PC-3 (cell line): Measurements from ENCODE around the gene USP9X. TPM values are rescaled to one million over a fixed set of nuclear protein-coding genes. Genes with fewer than 3 reads are reported as not detected.

Source experiments
- ATAC-seq: fragments of 200-7000 bp; cut with Tn5 transposase; 2 replicates; pipeline ENCODE4 v1.9.1; 2020; ENCODE audit warnings: mild to moderate bottlenecking, moderate library complexity
- BruUV-seq: library from RNA; stranded (reverse); fragments of 400-500 nt; replicated peaks from 2 replicates; lab custom pipeline; 2021; lab: Mats Ljungman, UMichigan
- CTCF ChIA-PET: fragments of 300-600 bp; sonication (Branson Sonifier 250); formaldehyde crosslinking; loops from one replicate; lab custom pipeline; 2022; ENCODE audit warnings: antibody characterized with exemption; lab: Charles Lee
- POLR2A ChIA-PET: fragments of 300-600 bp; sonication (Branson Sonifier 250); formaldehyde crosslinking; loops from one replicate; lab custom pipeline; 2022; ENCODE audit warnings: antibody characterized with exemption; ENCODE audit not compliant: unreplicated experiment; lab: Charles Lee
- DNase-seq: peaks from one replicate; pipeline ENCODE4 v3.0.0-alpha.2; 2015
- H2AFZ ChIP-seq: fragments of 300-600 bp; sonication (generic); 2 replicates; pipeline ENCODE4 v1.6.0; 2016; ENCODE audit warnings: antibody characterized with exemption, low read length
- H3F3A ChIP-seq: fragments of 300-600 bp; sonication (generic); one replicate; pipeline ENCODE4 v1.6.0; 2017; ENCODE audit warnings: antibody characterized with exemption, low read length, control low read depth, mild to moderate bottlenecking; ENCODE audit not compliant: unreplicated experiment
- H3K27ac ChIP-seq: fragments of 300-600 bp; sonication (generic); 2 replicates; pipeline ENCODE4 v1.5.1; 2016; ENCODE audit warnings: mild to moderate bottlenecking, low read length
- H3K27me3 ChIP-seq: fragments of 300-600 bp; sonication (generic); 2 replicates; pipeline ENCODE4 v1.6.1; 2016; ENCODE audit warnings: low read length, mixed read lengths
- H3K36me3 ChIP-seq: fragments of 300-600 bp; sonication (generic); 2 replicates; pipeline ENCODE4 v1.6.1; 2016; ENCODE audit warnings: low read depth, mixed run types, low read length, mixed read lengths
- H3K4me1 ChIP-seq: fragments of 300-600 bp; sonication (generic); 2 replicates; pipeline ENCODE4 v1.5.1; 2016; ENCODE audit warnings: low read length; ENCODE audit not compliant: insufficient read depth
- H3K4me2 ChIP-seq: fragments of 300-600 bp; sonication (generic); 2 replicates; pipeline ENCODE4 v1.6.0; 2016; ENCODE audit warnings: low read length
- H3K4me3 ChIP-seq: fragments of 300-600 bp; sonication (generic); 2 replicates; pipeline ENCODE4 v1.5.1; 2016; ENCODE audit warnings: mild to moderate bottlenecking, low read length, mixed read lengths
- H3K79me2 ChIP-seq: fragments of 300-600 bp; sonication (generic); 2 replicates; pipeline ENCODE4 v1.6.1; 2017; ENCODE audit warnings: low read length, mixed read lengths
- H3K9ac ChIP-seq: fragments of 300-600 bp; sonication (generic); 2 replicates; pipeline ENCODE4 v1.6.0; 2016; ENCODE audit warnings: mild to moderate bottlenecking, low read length
- H3K9me2 ChIP-seq: fragments of 300-600 bp; sonication (generic); replicated peaks from 2 replicates; pipeline ENCODE4 v1.6.1; 2016; ENCODE audit warnings: mixed run types, low read length, mixed read lengths
- H3K9me3 ChIP-seq: fragments of 300-600 bp; sonication (generic); 2 replicates; pipeline ENCODE4 v1.6.1; 2016; ENCODE audit warnings: low read length, mixed read lengths
- H4K20me1 ChIP-seq: fragments of 300-600 bp; sonication (generic); 2 replicates; pipeline ENCODE4 v1.6.1; 2016; ENCODE audit warnings: low read length, mixed read lengths
- CTCF ChIP-seq: fragments of 300-600 bp; sonication (generic); conservative IDR thresholded peaks from 2 replicates; pipeline ENCODE4 v1.5.1; 2017; ENCODE audit warnings: antibody characterized with exemption, low read depth, mild to moderate bottlenecking, low read length
- EZH2 ChIP-seq: fragments of 300-600 bp; sonication (generic); IDR thresholded peaks from one replicate; pipeline ENCODE4 v1.6.1; 2017; ENCODE audit warnings: antibody characterized with exemption, mild to moderate bottlenecking, low read length; ENCODE audit not compliant: unreplicated experiment
- EZH2phosphoT487 ChIP-seq: fragments of 300-600 bp; sonication (generic); IDR thresholded peaks from 2 replicates; pipeline ENCODE4 v1.6.1; 2018; ENCODE audit warnings: mild to moderate bottlenecking, antibody characterized with exemption, low read length, borderline replicate concordance
- intact Hi-C: fragments of 100-400 bp; cut with micrococcal nuclease; formaldehyde crosslinking; loops from 2 replicates; pipeline ENCODE4 v1.9.0; 2023
- total RNA-seq: library from RNA; depleted of rRNA; stranded (reverse); fragments of >200 nt; gene quantifications from 2 replicates; pipeline ENCODE4 v1.2.3, GENCODE V29; 2014

Gene USP9X
- total RNA-seq, 1 experiment from 2014 or later = 63.5 TPM

- Histone ChIP-seq H3K27me3 (no peaks in the 10 kb centered on the region), H3K9me3 (no peaks in the 10 kb centered on the region), H3K4me2 (peak overlapping the region; percentile 96), H3K9ac (peak overlapping the region; percentile 41), H2AFZ (no peak overlapping the region), H3K27ac (peak overlapping the region; percentile 78), H3K9me2 (no peaks in the 10 kb centered on the region), H3K4me3 (peak overlapping the region; percentile 94), H3K4me1 (peaks cover 42% of the 10 kb centered on the region), H3K36me3 (0 out of 2 replicates have a peak, but pooled peaks cover 6% of the 10 kb centered on the region), H3K79me2 (peaks cover 100% of the 10 kb centered on the region), H3F3A (no peaks in the 10 kb centered on the region), H4K20me1 (peaks cover 66% of the 10 kb centered on the region)
- CTCF ChIA-PET = no interaction called here
- POLR2A ChIA-PET = interaction anchor here (0.6 kb wide), 1 partner anchor 1187 kb away, joined by 22 read pairs; no protein-coding TSS in a partner anchor
- intact Hi-C loops = no loop called here
- peak; percentile 49 for DNase-seq
- TF ChIP-seq EZH2phosphoT487 = no peak
- no peak for TF ChIP-seq EZH2
- no peak for TF ChIP-seq CTCF
- 0 out of 2 replicates have a peak, but pooled peaks have one; percentile 21 for ATAC-seq
- no TSS peak for BruUV-seq
These were observed 5.5 kb downstream of the USP9X start for GRCh38 chrX:41090568-41091238.

DNA sequence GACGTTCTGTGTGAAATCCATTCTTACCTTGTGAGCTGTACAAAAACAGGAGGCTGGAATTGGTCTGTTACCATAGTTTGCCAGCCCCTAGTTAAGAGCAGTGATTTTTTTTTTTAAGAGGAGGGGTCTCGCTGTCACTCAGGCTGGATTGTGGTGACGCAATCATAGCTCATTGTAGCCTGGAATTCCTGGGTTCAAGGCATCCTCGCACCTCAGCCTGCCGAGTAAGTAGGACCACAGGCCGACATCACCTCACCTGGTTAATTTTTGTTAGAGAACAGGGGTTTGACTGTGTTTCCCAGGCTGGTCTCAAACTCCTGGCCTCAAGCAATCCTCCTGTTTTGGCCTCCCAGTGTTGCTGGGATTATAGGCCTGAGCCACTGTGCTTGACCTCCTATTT, 7.5 kb downstream of the USP9X start:
- DNase-seq = no peak
- intact Hi-C loops = no loop called here
- Histone ChIP-seq H3K9ac (no peak overlapping the region), H3K4me3 (no peak overlapping the region), H3F3A (no peaks in the 10 kb centered on the region), H3K79me2 (peaks cover 100% of the 10 kb centered on the region), H3K9me2 (no peaks in the 10 kb centered on the region), H3K27ac (no peak overlapping the region), H3K27me3 (no peaks in the 10 kb centered on the region), H3K36me3 (0 out of 2 replicates have a peak, but pooled peaks cover 6% of the 10 kb centered on the region), H4K20me1 (peaks cover 73% of the 10 kb centered on the region), H2AFZ (no peak overlapping the region), H3K9me3 (no peaks in the 10 kb centered on the region), H3K4me1 (peaks cover 42% of the 10 kb centered on the region), H3K4me2 (no peak overlapping the region)
- POLR2A ChIA-PET = no interaction called here
- BruUV-seq = no TSS peak
- CTCF ChIA-PET = no interaction called here
- no peak for ATAC-seq
- no peak for TF ChIP-seq EZH2

DNA sequence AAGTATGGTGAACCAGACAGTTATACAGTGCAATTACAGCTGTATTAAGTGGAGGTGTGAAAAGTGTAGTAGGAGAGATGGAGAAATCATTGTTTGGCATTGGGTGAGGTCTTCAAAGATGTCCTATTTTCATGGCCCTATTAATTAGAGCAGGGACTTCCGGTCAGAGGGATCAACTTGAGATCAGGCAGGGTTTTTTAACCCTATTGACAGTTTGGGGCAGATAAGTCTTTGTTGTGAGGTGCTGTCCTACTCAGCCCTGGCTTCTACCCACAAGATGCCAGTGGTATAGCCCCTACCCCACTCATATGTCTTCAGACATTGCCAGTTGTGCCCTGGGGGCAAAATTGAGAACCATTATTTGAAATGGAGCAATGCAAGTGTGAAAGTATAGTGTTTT, 9.9 kb downstream of the USP9X start:
- no peak for TF ChIP-seq EZH2phosphoT487
- TF ChIP-seq EZH2 = no peak
- no peak for TF ChIP-seq CTCF
- Histone ChIP-seq H3K9ac (no peak overlapping the region), H3K9me2 (no peaks in the 10 kb centered on the region), H3K9me3 (no peaks in the 10 kb centered on the region), H3K4me3 (no peak overlapping the region), H2AFZ (no peak overlapping the region), H4K20me1 (peaks cover 59% of the 10 kb centered on the region), H3F3A (no peaks in the 10 kb centered on the region), H3K36me3 (0 out of 2 replicates have a peak, but pooled peaks cover 6% of the 10 kb centered on the region), H3K79me2 (peaks cover 100% of the 10 kb centered on the region), H3K4me2 (no peak overlapping the region), H3K27ac (no peak overlapping the region), H3K27me3 (no peaks in the 10 kb centered on the region), H3K4me1 (peaks cover 20% of the 10 kb centered on the region)
- CTCF ChIA-PET = no interaction called here
- DNase-seq (no peak), ATAC-seq (no peak)
- POLR2A ChIA-PET = no interaction called here
- intact Hi-C loops = no loop called here
- BruUV-seq = no TSS peak
